ENCODE results near the gene MT1H.

Gene MT1H

DNA sequence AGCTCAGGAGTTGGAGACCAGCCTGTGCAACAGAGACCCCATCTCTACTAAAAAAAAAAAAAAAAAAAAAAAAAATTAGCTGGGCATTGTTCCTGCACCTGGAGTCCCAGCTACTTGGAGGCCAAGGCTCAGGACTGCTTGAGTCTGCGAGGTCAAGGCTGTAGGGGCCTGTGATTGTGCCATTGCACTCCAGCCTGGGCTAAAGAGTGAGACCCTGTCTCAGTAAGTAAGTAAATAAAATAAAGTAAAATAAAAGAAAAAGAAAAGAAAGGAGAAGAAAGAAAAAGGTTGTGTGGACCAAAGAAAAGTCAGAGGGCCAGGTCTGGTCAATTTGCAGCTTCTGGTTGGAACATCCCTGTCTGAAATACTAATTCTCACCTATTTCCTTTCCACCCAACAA is 31.0 kb downstream of the MT1H start:
- H3K4me2 ChIP-seq (ENCODE audit: low read length) = no peak overlapping the region
- no peaks in the 10 kb centered on the region for H3K79me2 ChIP-seq (ENCODE audit: insufficient read depth, low read length)
- no peak overlapping the region for H3K4me3 ChIP-seq (ENCODE audit: low read depth, low read length, poor library complexity, severe bottlenecking)
- H3K27me3 ChIP-seq (ENCODE audit: insufficient read depth, low read length) = peaks cover 1% of the 10 kb centered on the region; the same call in 1 of the 2 replicates
- H3K36me3 ChIP-seq (ENCODE audit: insufficient read depth, low read length) = no peaks in the 10 kb centered on the region; the same call in 1 of the 2 replicates
- no peak overlapping the region for H3K9ac ChIP-seq (ENCODE audit: low read length)
- no peaks in the 10 kb centered on the region for H3K9me2 ChIP-seq (ENCODE audit: low read depth, low read length)
- no peak overlapping the region for H2AFZ ChIP-seq (ENCODE audit: low read length)
- no peaks in the 10 kb centered on the region for H3F3A ChIP-seq (ENCODE audit: insufficient read depth, low read length)
- H3K9me3 ChIP-seq (ENCODE audit: low read length) = 0 out of 2 replicates have a peak, but pooled peaks cover 5% of the 10 kb centered on the region
- no peaks in the 10 kb centered on the region for H3K4me1 ChIP-seq (ENCODE audit: insufficient read depth, low read length, severe bottlenecking)
- TF ChIP-seq, protein P1, sequence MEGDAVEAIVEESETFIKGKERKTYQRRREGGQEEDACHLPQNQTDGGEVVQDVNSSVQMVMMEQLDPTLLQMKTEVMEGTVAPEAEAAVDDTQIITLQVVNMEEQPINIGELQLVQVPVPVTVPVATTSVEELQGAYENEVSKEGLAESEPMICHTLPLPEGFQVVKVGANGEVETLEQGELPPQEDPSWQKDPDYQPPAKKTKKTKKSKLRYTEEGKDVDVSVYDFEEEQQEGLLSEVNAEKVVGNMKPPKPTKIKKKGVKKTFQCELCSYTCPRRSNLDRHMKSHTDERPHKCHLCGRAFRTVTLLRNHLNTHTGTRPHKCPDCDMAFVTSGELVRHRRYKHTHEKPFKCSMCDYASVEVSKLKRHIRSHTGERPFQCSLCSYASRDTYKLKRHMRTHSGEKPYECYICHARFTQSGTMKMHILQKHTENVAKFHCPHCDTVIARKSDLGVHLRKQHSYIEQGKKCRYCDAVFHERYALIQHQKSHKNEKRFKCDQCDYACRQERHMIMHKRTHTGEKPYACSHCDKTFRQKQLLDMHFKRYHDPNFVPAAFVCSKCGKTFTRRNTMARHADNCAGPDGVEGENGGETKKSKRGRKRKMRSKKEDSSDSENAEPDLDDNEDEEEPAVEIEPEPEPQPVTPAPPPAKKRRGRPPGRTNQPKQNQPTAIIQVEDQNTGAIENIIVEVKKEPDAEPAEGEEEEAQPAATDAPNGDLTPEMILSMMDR (IDR thresholded peaks at IDR 0.05; ENCODE audit: low read length) = no peak
- no peak for TF ChIP-seq EZH2 (IDR thresholded peaks at IDR 0.05; ENCODE audit: borderline replicate concordance, low read length)
- no peaks in the 10 kb centered on the region for H4K20me1 ChIP-seq (ENCODE audit: insufficient read depth, low read length)
- H3K27ac ChIP-seq (ENCODE audit: low read depth, low read length, poor library complexity, severe bottlenecking) = no peak overlapping the region

DNA sequence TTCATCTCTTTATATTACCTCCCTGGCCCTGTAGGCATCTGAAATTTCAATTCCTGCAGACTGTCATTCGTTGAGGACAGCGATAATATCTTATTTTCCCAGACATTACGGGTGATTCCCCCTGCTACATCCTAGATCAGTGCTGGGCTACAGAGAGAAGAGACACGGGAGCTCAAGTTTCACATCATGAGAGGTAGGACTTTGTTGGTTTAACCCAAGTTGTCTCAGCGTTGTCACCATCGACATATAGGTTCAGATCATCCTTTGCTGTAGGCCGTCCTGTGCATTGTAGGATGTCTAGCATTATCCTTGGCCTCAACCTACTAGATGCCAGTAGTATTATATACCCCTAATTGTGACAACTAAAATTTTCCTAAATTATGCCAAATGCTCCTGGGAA is 31.9 kb downstream of the MT1H start:
- Histone ChIP-seq H3K9ac (ENCODE audit: low read length) (no peak overlapping the region), H3K27ac (ENCODE audit: low read depth, low read length, poor library complexity, severe bottlenecking) (no peak overlapping the region), H3K36me3 (ENCODE audit: insufficient read depth, low read length) (no peaks in the 10 kb centered on the region; the same call in 1 of the 2 replicates), H3K4me1 (ENCODE audit: insufficient read depth, low read length, severe bottlenecking) (no peaks in the 10 kb centered on the region), H4K20me1 (ENCODE audit: insufficient read depth, low read length) (no peaks in the 10 kb centered on the region), H3K27me3 (ENCODE audit: insufficient read depth, low read length) (no peaks in the 10 kb centered on the region; the same call in 1 of the 2 replicates), H3K9me3 (ENCODE audit: low read length) (0 out of 2 replicates have a peak, but pooled peaks cover 5% of the 10 kb centered on the region), H3K4me2 (ENCODE audit: low read length) (no peak overlapping the region), H3F3A (ENCODE audit: insufficient read depth, low read length) (no peaks in the 10 kb centered on the region), H3K9me2 (ENCODE audit: low read depth, low read length) (no peaks in the 10 kb centered on the region), H3K4me3 (ENCODE audit: low read depth, low read length, poor library complexity, severe bottlenecking) (no peak overlapping the region), H3K79me2 (ENCODE audit: insufficient read depth, low read length) (no peaks in the 10 kb centered on the region), H2AFZ (ENCODE audit: low read length) (peak overlapping the region; percentile 15; the same call in 1 of the 2 replicates)
- no peak for TF ChIP-seq EZH2 (IDR thresholded peaks at IDR 0.05; ENCODE audit: borderline replicate concordance, low read length)
- TF ChIP-seq, protein P1 (IDR thresholded peaks at IDR 0.05; ENCODE audit: low read length) = no peak

DNA sequence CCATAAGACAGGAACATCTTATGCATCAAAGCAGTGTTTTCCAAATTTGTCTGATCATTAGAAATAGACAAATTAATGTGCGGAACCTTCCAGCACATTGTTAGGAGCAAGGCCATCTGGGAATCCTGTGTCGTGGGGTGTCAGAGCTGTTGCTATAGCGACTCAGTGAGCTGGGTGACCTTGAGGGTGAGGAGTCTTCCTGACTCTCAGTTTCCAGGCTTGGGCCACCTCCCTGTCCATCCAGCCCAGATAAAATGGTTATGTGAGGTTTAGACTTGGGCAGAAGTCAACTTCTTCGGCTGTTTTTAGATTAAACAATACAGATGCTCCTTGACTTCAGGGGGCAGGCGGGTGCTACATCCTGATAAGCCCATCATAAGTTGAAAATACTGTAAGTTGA is 33.2 kb downstream of the MT1H start:
- 0 out of 2 replicates have a peak, but pooled peaks cover under 1% of the 10 kb centered on the region for H3K9me3 ChIP-seq (ENCODE audit: low read length)
- no peaks in the 10 kb centered on the region for H3K36me3 ChIP-seq (ENCODE audit: insufficient read depth, low read length)
- no peaks in the 10 kb centered on the region for H3F3A ChIP-seq (ENCODE audit: insufficient read depth, low read length)
- TF ChIP-seq EZH2 (IDR thresholded peaks at IDR 0.05; ENCODE audit: borderline replicate concordance, low read length) = no peak
- TF ChIP-seq, protein P1 (IDR thresholded peaks at IDR 0.05; ENCODE audit: low read length) = no peak
- H3K4me2 ChIP-seq (ENCODE audit: low read length) = no peak overlapping the region
- H3K27me3 ChIP-seq (ENCODE audit: insufficient read depth, low read length) = no peaks in the 10 kb centered on the region; the same call in 1 of the 2 replicates
- no peak overlapping the region for H3K9ac ChIP-seq (ENCODE audit: low read length)
- H3K27ac ChIP-seq (ENCODE audit: low read depth, low read length, poor library complexity, severe bottlenecking) = no peak overlapping the region
- H4K20me1 ChIP-seq (ENCODE audit: insufficient read depth, low read length) = no peaks in the 10 kb centered on the region
- H3K4me1 ChIP-seq (ENCODE audit: insufficient read depth, low read length, severe bottlenecking) = no peaks in the 10 kb centered on the region
- no peaks in the 10 kb centered on the region for H3K79me2 ChIP-seq (ENCODE audit: insufficient read depth, low read length)
- no peak overlapping the region for H3K4me3 ChIP-seq (ENCODE audit: low read depth, low read length, poor library complexity, severe bottlenecking)
- no peak overlapping the region for H2AFZ ChIP-seq (ENCODE audit: low read length)
- no peaks in the 10 kb centered on the region for H3K9me2 ChIP-seq (ENCODE audit: low read depth, low read length)
